ENCODE results near the gene GORASP2. TPM values are rescaled to one million over a fixed set of nuclear protein-coding genes. Genes with fewer than 3 reads are reported as not detected.

GORASP2 gene
- polyA plus RNA-seq, 1 of the 3 experiments (the other 2 are of a cell fraction) = 127 TPM

GRCh38 chr2:170971071-170971470, 42.0 kb downstream of the GORASP2 start:
- Histone ChIP-seq H3K79me2 (ENCODE audit: insufficient read depth) (no peaks in the 10 kb centered on the region), H3K27ac (ENCODE audit: low read depth in 2 of 2, low read length in 1 of 2) (no peak overlapping the region), H4K20me1 (ENCODE audit: insufficient read depth) (no peaks in the 10 kb centered on the region), H3K4me2 (no peak overlapping the region), H3F3A (replicated peaks; ENCODE audit: insufficient read depth) (peaks cover 17% of the 10 kb centered on the region), H3K4me3 (ENCODE audit: low read depth in 2 of 2, low read length in 1 of 2) (no peak overlapping the region), H3K9ac (no peak overlapping the region), H3K36me3 (replicated peaks in 1 of 2; ENCODE audit: control insufficient read depth in 1 of 2, insufficient read depth in 2 of 2, low read length in 1 of 2) (peaks cover 19 to 20% of the 10 kb centered on the region in 2 experiments), H3K9me2 (no peaks in the 10 kb centered on the region), H3K27me3 (ENCODE audit: insufficient read depth) (no peaks in the 10 kb centered on the region), H3K9me3 (no peaks in the 10 kb centered on the region), H3K4me1 (ENCODE audit: control insufficient read depth in 1 of 2, insufficient read depth in 2 of 2, low read depth in 1 of 2, low read length in 1 of 2) (peaks cover 5 to 14% of the 10 kb centered on the region in 2 experiments; a peak in 2 of 4 replicates), H2AFZ (ENCODE audit: low read depth) (no peak overlapping the region)
- DNase-seq = no peak
- WGBS (ENCODE audit: low lambda C conversion rate) = 98% methylated on average over 3 of the region's 3 CpGs
- ChIA-PET CTCF (interaction anchor here (4.4 kb wide), 1 partner anchor 117 kb away, joined by 31 read pairs; no protein-coding TSS in a partner anchor), POLR2A (no interaction called here)
- TF ChIP-seq FOSL2 (IDR thresholded peaks at IDR 0.05; ENCODE audit: borderline replicate concordance, low read depth) (no peak), NFIC (IDR thresholded peaks at IDR 0.05; ENCODE audit: borderline replicate concordance) (no peak), RFX5 (IDR thresholded peaks at IDR 0.05; ENCODE audit: low read length) (no peak), ZBTB33 (IDR thresholded peaks at IDR 0.05; ENCODE audit: borderline replicate concordance, low read depth) (no peak), TCF12 (IDR thresholded peaks at IDR 0.05) (no peak), GABPA (IDR thresholded peaks at IDR 0.05; ENCODE audit: low read depth) (no peak), CTCF (IDR thresholded peaks at IDR 0.05) (no peak), FOXM1 (IDR thresholded peaks at IDR 0.05; ENCODE audit: low read depth) (no peak), CHD2 (IDR thresholded peaks at IDR 0.05; ENCODE audit: low read length, partially characterized antibody) (no peak), TEAD4 (IDR thresholded peaks at IDR 0.05; ENCODE audit: borderline replicate concordance, insufficient read depth) (no peak), IRF3 (IDR thresholded peaks at IDR 0.05; ENCODE audit: low read depth, low read length) (no peak), REST (IDR thresholded peaks at IDR 0.05; ENCODE audit: low read depth, low read length) (no peak), ELF1 (IDR thresholded peaks at IDR 0.05) (no peak), EP300 (IDR thresholded peaks at IDR 0.05; ENCODE audit: borderline replicate concordance in 1 of 2, low read depth in 1 of 2, low read length in 1 of 2) (no peak), SIN3A (IDR thresholded peaks at IDR 0.05; ENCODE audit: borderline replicate concordance, low read depth, low read length) (no peak), USF1 (IDR thresholded peaks at IDR 0.05; ENCODE audit: borderline replicate concordance, low read depth) (no peak), TAF1 (IDR thresholded peaks at IDR 0.05; ENCODE audit: borderline replicate concordance, low read depth, low read length) (no peak)
